HG03108 (cell line): Measurements from ENCODE around the gene MAGEF1.

ENCODE experiments used
- ATAC-seq: cut with Tn5 transposase; IDR thresholded peaks from one replicate; pipeline ENCODE4 v1.9.1; 2021; ENCODE audit warnings: moderate library complexity; ENCODE audit not compliant: unreplicated experiment

The MAGEF1 gene

DNA sequence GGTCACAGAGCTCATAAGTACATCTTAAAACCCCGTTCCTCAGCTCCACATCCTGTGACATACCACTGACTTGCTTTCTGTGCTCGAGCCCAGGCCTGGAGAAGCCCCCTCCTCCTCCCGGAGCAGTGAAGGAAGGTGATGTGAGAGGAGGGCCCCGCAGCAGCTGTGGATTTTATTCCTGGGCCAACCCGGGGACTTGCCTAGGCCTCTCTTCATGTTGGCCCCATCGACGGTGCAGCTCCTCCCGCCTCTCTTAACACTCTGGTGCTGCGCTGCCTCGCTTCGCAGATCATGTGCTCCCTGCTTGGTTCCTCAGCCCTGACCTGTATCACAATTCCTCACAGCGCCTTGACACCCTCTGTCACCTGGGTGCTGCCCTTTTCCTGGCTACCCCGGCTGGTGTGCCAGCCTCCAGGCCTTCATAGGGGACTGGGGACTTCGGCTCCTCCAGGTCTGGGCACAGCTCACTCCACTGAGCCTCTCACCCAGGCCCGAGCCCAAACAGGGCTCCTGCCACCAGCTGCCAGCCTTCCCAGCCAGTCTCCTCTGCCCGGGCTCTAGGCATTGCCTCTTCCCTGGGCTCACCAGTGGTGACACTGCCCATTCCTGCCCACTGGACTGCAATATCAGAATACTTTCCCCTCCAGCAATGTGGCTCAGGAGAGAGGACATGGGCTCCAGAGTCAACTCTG, 21.5 kb downstream of the MAGEF1 start:
- no peak for ATAC-seq

DNA sequence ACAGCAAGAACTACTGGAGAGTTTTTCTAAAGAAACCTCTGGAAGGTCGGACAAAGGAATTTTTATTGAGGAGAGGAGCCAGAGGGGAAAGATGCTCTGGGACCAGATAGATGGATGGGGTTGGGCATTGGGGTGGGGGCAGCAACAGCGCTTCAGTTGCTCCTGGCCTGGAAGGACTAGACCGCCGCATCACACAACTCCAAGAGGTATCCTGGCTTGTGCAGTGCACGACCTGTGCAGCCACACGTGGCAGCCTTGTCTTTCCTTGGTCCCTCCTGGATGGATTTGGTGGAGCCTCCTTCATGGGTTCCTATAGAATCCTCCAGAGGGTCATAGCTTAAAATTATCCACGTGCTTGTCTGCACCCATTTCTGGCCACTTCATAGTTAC, 23.0 kb downstream of the MAGEF1 start:
- ATAC-seq, result no peak

DNA sequence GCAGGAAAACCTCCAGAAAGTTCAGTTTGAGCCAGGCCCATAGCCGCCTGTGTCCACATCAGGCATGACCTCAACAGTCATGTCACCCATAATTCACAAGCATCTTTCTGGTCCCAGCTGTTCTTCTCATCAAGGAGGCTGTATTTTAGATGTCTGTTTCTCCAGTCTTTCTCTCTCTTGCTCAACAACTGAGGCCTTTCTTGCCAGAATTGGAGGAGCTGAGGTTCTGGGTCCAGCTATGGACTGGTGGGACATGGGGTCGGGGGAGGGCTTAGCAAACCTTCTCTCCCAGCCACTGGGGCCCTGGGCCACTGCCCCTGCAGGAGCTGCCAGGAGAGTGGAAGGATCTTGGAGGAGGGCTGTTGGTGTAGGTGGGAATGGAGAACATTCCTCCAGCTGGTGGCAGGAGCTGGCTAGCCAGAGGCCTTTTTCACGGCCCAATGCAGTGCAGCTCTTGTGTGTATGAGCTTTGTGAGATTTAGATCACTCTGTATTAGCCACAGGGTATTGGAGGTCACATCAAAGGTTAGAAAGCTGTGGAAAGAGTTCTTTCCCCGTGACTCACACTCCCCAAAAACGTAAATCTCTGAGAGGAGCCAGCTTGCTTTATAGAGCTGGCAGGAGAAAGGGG, 23.5 kb downstream of the MAGEF1 start:
- no peak for ATAC-seq

DNA sequence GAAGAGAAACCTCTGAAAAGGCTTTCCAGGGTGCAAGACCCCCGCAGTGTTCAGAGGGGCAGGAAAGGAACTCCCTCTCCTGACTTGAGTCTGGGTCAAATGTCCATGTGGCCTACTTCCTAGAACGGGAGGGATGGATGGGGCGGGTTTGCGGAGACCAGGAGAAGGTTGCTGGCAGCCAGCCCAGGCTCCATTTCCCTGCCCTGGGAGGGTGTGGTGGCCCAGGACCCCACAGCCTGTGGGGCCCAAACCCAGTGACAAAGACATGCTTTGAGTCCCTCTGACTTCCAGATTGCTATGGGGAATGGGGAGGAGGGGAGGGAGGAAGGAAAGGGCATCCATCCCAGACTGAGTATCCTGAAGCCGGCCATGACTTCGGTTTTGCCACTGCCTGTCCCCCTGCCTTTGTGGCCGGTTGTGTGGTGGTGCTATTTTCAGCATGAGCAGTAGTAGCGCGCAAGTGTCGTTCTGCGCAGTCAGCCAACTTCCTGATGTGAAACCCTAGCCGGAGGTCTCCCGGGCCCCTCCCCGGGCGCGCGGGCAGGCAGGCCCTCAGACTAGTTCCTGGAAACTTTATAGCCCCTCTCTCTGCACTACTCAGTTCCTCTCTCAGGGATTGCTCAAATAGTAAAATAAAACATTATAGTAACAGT, 24.4 kb downstream of the MAGEF1 start:
- ATAC-seq, result no peak

DNA sequence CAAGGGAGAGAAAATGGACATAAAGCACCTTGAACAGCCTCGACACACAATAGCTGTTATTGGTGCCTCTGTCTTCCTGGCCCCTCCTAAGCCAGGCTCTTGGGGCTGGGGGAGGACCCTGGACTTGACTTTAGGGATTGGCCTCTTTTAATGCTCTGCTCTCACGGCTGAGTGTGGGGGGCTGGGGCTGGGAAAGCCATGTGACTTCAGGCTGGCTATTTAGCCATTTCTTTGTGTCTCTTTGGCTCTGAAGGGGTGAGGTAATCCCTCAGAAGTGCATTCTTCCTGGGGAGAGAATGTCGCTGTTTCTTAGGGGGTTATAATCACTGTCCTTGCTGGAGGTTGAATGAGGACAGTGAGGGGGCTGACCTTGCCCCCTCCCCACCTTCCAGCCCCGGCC, 26.2 kb downstream of the MAGEF1 start:
- ATAC-seq, result no peak

DNA sequence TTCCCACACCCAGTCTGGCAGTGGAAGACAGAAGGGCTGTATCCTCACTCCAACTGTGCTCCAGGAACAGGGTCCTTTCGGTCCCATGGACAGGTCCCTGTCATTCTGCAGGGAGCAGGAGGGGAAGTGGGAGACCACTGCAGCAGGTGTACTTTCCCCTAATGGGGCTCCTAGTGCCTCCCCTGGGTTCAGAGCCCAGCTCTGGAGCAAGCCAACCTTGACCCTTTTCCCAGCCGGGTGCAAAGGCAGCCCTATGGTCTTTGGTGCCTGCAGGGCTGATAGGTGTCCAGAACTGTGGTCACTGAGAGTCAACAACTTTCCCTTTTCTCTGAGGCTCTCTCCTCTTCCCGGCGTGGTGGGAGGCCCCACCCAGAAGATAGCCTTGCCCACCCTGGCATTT, 26.8 kb downstream of the MAGEF1 start:
- no peak for ATAC-seq

DNA sequence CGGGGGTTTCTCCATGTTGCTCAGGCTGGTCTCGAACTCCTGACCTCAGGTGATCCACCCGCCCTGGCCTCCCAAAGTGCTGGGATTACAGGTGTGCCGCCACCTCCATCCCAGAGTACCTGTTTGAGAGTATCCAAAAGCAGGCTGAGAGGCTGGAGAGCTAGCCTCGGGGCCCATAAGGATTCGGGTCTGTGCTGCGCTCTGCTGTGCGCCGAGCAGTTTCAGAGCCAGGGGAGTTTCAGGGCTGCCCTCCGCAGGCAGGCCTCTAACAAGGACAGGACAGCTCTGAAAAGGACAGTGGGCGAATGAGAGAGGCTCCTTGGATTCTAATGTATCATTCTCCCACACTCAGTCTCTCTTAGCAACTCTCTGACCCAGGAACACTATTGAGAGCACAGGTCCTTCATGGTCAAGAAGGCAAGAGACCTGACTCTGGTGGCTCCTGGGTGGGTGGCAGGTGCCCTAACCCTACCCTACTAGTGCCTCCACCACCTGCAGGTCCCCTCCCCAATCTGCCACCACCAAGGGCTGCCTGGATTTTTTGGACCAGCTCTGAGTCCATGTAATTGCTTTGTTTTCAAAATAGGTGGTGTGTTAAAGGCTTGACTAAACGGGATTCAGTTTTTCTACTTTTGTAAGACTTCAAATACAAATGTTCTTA, 27.8 kb downstream of the MAGEF1 start:
- no peak for ATAC-seq

DNA sequence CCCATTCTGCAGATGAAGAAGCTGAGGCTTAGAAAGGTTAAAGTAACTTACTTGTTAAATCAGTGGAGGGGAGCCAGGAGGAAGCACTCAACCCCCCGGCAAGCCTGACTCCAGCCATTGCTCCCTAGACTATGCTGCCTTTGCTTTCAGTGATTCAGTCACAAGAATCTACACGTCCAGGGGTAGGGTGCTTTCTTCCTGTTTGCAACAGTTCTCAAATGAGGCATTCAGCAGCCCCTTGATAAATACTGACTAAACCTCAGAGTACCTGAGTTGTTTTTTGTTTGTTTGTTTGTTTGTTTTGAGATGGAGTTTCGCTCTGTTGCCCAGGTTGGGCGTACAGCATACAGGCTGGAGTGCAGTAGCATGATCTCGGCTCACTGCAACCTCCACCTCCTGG, 28.6 kb downstream of the MAGEF1 start:
- no peak for ATAC-seq

DNA sequence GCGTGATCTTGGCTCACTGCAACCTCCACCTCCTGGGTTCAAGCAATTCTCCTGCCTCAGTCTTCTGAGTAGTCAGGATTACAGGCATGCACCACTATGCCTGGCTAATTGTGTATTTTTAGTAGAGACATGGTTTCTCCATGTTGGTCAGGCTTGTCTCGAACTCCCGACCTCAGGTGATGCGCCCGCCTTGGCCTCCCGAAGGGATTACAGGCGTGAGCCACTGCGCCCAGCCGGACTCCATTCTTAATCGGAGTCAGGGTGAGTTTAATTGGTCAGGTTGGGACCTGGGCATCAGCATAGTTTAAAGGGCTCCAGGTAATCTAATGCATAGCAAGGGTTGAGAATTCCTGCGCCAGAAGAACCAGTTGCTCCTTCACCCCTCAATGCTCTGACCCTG, 29.2 kb downstream of the MAGEF1 start:
- no peak for ATAC-seq

DNA sequence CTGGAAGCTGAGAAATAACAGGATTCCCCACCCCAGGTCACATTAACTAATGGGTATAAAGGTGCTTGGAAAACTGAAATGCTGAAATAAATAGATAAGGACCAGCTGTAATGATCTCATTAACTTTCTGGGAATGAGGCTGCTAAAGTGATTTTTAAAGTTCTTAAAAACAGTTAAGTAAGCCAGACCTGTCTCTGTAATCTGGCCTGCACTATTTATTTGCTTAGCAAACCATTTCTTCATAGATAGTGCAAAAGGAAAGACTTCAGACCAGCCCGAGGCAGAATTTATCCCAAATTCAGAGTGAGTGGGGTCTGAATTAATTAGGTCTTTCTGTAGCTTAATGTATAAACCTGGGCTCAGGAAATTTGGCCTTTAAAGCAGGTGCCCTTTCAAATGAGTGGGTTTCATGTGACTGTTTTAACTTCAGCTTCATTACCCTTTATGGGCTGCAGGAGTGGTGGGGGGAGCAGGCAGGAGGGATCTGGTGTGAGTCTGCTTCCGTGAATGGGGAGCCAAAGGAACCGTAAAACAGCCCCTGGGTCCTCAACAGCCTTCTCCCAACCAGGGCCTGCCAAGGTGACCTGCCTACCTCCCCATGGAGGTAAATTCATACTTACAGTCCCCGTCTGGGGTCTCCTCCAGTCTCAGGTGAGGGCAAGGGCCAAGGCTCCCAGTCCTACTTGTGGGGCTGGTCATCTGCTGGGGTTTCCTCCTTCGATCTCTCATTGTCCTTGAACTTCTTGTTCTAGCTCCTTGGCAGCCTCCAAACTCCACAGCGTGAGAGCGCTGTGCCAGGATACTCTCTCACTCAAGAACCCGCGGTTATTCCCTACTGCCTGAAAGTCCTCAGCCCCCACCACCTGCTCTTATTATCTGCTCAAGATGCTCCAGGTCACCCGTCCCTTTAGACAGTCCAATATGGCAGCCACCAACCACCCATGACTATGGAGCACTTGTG, 31.2 kb downstream of the MAGEF1 start:
- ATAC-seq, result no peak

DNA sequence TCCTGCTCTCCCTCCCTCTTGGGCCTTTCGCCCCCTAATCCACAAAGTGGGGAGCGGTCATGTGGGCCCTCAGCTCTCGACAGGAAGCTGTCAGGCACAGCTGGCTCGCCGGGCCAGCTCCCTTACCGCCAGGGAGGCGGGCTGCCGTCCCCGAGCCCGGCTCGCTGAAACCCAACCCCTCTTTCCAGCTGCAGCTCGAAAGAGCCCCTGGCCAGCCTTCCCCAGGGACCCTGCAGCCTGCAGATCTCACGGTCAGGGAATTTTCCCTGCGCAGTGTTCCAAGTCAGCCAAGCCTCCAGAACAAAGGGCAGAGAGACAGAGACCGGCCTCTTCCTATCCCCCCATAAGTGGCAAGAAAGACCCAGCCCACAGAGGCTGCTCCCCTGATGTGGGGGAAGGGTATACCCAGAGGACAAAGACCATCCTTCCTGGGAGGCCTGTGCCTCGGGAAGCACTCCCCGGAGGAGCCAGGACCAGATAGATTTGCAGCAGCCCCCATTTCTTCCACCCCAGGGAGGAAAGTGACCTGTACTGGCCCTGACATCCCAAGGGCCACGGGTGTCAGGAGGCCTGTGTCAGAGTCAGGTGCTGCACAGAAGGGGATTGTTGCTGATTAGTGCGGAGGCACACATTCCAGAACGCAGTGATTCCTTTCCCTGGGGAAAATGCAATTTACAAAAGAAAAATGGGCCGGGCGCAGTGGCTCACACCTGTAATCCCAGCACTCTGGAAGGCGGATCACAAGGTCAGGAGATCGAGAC, 32.6 kb downstream of the MAGEF1 start:
- ATAC-seq, result no peak

DNA sequence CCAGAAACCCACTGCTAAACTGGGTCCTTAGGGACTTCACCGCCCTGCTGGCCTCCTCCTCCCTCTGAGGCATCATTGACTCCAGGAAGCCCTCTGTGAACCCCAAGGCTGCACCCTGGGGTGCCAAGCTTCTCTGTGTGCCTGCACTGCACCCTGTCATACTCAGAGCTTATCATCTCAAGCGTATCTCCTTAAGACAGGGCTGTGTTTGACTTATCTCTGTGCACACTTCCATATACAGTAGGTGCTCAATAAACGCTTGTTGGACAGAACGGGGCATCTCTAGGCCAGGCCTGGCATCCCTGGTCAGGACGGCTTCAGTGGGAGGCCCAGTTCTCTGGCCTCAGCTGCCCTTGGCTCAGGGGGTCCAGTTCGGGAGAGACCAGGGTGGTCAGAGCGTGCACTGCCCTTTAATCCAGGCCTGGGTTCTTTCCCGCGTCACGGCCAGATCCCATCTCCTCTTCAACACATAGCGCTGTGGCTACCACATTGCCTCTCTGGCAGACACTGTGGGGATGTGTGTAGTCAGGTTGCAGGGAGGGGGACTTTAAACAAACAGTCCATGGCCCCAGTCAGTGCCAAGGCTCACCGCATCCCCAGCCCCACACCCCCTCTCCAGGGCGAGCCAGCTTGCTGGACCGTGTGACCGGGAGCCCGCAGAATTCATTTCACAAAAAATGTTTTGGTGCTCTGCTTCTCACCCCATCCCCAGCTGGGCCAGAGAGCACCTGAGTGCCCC, 33.4 kb downstream of the MAGEF1 start:
- ATAC-seq, result no peak

DNA sequence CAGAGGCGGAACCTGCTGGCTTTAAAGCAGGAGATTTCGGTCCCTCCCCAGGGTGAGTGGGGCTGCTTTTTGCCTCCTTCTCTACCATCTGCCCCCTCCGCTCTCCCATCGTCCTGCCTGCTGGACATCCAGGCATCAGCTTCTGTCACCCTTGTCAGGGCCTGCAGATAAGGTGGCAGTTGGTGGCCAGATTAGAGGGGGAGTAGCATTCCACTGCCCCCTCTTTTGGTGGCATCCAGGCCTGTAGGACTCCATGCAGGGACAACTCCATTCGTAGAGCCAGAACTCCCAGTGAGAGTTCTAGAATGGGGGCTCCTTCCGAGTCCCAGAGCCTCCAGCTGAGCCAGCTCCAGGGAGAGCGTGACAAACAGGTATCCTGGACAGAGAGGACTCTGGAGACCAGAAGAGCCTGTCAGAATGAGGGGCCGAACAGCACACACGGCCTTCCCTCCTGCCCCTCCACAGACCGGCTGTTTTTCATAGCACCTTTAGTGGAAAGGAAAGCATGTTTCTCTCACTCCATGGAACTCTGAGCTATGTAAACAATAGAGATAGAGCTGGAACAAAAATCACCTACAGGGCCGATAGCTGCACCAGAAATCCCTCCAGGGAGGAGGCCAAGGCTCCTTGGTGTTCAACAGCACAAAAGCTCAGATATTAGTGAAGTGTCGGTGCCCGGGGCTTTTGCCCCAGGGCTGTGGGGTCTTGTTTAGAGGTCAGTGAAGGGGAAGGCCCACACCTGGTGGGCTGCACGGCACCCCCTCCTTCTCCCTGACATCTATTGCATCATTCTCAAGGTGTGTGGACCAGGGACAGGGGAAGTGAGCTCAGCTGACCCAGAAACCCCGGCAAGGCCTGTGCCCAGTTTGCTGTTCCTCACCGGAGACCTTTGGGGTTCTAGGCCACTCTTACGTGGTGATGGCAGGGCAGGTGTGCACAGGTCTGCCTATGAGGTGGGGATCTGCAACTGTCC, 34.2 kb downstream of the MAGEF1 start:
- no peak for ATAC-seq

DNA sequence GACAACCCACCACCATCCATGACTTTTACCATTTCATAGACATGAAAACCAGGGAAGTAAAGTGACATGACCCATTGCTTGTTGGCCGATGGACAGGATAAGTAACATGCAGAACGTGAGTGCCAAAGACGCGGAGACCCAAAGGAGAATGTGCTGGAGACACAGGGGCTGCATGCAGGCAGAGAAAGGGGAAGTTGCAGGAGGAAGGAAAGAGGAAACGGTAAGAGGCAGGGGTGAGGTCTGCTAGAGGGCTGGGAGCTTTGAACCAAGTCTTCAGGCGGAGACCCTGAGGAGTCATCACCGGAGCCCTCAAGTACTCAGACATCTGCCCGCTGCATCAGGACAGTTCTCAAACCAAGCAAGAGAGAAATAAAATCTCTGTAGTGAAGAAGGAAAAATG, 34.9 kb downstream of the MAGEF1 start:
- ATAC-seq, result no peak

DNA sequence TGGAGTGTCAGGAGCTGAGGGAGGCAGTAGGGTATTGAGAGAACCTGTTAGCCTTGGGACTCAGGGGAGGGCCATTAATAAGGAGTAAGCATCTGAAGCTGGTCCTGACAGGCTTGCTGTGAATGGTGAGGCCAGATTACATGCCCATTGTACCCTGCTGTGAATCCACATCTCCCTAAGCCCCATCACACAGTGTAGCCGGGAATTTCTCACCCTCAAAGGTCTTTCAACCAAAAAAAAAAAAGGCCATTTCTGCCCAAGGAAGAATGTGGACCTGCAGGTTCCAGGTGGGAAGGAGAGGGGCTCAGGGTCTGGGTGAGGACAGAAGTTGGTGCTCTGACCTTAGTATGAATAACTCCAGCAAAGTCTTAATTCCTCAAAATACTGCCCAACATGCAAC, 37.2 kb downstream of the MAGEF1 start:
- no peak for ATAC-seq

DNA sequence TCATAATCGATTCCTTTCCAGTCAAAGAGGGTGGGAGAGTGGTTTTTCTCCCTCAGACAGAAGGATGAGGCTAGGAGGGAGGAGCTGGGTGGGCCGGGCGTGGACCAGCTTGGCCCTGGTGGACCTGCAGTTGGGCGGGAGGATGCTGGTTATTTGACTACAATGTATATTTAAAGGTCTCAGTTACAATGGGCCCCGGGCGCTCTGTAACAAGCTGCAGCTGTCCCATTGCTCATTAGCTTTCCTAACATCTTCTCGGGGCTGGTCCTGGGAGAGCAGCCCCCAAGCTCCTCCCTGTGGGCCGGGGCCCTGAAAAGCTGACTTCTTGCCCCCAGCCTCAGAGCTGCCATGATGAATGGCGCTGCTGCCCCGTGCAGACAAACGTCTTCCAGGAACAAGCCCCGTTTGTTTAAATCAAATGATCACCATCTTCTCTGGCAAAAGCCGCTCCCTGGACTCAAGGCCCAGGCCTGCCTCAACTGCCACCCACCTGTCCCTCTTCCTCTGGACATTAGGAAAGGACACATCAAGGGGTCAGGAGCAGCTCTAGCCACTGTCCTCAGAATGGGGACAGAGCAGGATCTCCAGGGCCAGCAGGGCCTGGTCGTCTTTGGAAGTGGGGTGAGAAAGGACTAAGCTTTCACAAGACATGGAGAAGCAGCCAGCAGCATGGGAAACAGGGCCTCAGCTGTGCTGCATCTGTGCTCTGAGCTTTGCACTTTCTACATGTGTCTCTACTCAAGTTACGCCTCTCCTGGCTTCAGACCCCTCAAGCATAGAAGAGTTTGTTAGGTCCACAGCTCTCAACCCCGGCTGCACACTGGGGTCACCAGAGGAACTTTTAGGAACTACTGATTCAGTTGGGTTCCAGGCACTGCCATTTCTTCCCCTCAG, 38.6 kb downstream of the MAGEF1 start:
- ATAC-seq, result no peak

DNA sequence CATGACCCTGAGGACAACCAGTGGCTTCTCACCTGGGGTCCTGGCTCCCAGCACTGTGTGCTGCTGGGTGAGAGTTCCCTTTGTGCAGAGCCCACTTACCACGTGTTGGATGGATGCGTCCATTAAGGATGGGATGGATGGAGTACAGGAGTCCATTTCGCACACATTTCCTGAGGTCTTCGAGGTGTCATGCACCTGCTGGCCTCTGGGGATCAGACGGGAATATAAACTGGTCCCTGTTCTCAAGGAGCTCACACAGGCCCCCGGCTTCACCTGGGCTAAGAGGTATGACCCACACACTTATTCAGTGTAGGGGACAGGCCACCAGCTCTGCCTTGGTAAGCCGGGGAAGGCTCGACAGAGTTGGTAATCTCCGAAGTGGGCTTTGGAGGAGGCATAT, 39.5 kb downstream of the MAGEF1 start:
- no peak for ATAC-seq
